Astrocyte (in vitro differentiated cells and primary cell): ENCODE data around the gene SLC35G6.

Experiments
- CTCF ChIP-seq: IDR thresholded peaks from 2 replicates; pipeline ENCODE4 v1.5.1; 2011; ENCODE audit warnings: low read depth, mild to moderate bottlenecking, inconsistent platforms, low read length, moderate library complexity; ENCODE audit not compliant: insufficient read depth
- EZH2 ChIP-seq: IDR thresholded peaks from 2 replicates; pipeline ENCODE4 v1.6.1; 2012; ENCODE audit warnings: mild to moderate bottlenecking, low read length, inconsistent platforms; ENCODE audit not compliant: insufficient read depth

GRCh38 chr17:7441266-7441665 lies 40.0 kb upstream of the SLC35G6 start:
- no peak for TF ChIP-seq CTCF
- no peak for TF ChIP-seq EZH2
